Peyer's patch (tissue), 4 donors: ENCODE results near the gene CD4. TPM values are rescaled to one million over a fixed set of nuclear protein-coding genes. Genes with fewer than 3 reads are reported as not detected.

Experiments
- DNase-seq, 3 donors: peaks; one replicate each; pipeline ENCODE4 v3.0.0-alpha.2; 2017 to 2019
- H3K27ac ChIP-seq, 4 donors: fragments of 200-600 bp; sonication (generic); one replicate each; pipeline ENCODE4 v1.5.1; 2016 to 2019
- H3K27me3 ChIP-seq, 2 donors: fragments of 200-600 bp; sonication (generic); one replicate each; pipeline ENCODE4 v1.5.1; 2019
- H3K36me3 ChIP-seq, 3 donors: fragments of 200-600 bp; sonication (generic); one replicate each; pipeline ENCODE4 v1.5.1; 2016 to 2019
- H3K4me1 ChIP-seq, 4 donors: fragments of 200-600 bp; sonication (generic); one replicate each; pipeline ENCODE4 v1.5.1; 2016 to 2019
- H3K4me3 ChIP-seq, 4 donors: fragments of 200-600 bp; sonication (generic); 1 replicate in 3 of 4; 2 replicates in 1 of 4; pipeline ENCODE4 v1.5.1; 2016 to 2019; ENCODE audit warnings: mild to moderate bottlenecking in 1 of 4
- H3K9me3 ChIP-seq, 4 donors: fragments of 200-600 bp; sonication (generic); one replicate each; pipeline ENCODE4 v1.5.1; 2016 to 2019; ENCODE audit warnings: mild to moderate bottlenecking in 1 of 4
- POLR2A ChIP-seq, 2 donors: fragments of 450-650 bp; IDR thresholded peaks; one replicate each; pipeline ENCODE4 v1.5.1; 2017; ENCODE audit warnings: antibody characterized with exemption in 2 of 2, mild to moderate bottlenecking in 2 of 2, moderate library complexity in 2 of 2
- total RNA-seq, 4 donors: library from RNA; depleted of rRNA; stranded (reverse); fragments of >200 nt; gene quantifications; one replicate each; pipeline ENCODE4 v1.1.0, GENCODE V29; 2016
- TF ChIP-seq, protein P1 (sequence below), 6 experiments: fragments of 450-650 bp in 4 of 6; fragments of 200-600 bp in 2 of 6; sonication (generic) in 1 of 6; IDR thresholded peaks; one replicate each; pipeline ENCODE4 v1.5.1; 2017 to 2019; ENCODE audit warnings: antibody characterized with exemption in 6 of 6, mild to moderate bottlenecking in 3 of 6, moderate library complexity in 1 of 6

Gene CD4
- total RNA-seq, 4 donors from 2014 or later, result 2.1 to 9.1 (median 4.0) TPM

DNA sequence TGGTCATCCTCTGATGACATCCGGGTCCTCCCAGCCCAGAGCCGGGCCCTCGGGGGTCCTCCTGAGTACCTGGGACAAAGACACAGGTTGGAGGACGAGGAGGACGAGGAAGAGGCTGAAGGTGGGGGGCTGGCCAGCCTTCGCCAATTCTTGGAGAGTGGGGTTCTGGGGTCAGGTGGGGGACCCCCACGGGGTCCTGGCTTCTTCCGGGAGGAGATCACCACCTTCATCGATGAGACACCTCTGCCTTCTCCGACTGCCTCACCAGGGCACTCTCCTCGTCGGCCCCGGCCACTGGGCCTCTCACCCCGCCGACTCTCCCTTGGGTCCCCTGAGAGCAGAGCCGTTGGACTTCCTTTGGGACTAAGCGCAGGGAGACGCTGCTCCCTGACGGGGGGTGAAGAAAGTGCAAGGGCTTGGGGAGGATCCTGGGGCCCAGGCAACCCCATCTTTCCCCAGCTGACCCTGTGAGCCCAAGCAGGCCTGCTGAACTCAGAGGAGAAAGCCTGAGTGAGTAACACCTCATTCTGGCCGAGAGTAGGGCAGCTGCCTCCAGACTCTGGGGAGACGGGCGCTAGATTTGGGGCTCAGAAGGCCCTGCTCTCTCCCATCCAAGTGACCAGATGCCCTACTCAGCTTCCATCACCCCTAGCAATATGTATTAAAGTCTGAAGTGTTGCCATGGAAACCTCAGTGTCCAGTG is 37.6 kb downstream of the CD4 start:
- Histone ChIP-seq H3K4me1 (peaks cover 0 to 22% (median 8%) of the 10 kb centered on the region in 4 donors), H3K27ac (peak overlapping the region in 3 of 4 donors; percentile 36 to 72 (median 52)), H3K9me3 (no peaks in the 10 kb centered on the region), H3K36me3 (no peaks in the 10 kb centered on the region), H3K4me3 (no peak overlapping the region), H3K27me3 (no peaks in the 10 kb centered on the region)
- no peak for TF ChIP-seq POLR2A (IDR thresholded peaks at IDR 0.05)
- TF ChIP-seq, protein P1, sequence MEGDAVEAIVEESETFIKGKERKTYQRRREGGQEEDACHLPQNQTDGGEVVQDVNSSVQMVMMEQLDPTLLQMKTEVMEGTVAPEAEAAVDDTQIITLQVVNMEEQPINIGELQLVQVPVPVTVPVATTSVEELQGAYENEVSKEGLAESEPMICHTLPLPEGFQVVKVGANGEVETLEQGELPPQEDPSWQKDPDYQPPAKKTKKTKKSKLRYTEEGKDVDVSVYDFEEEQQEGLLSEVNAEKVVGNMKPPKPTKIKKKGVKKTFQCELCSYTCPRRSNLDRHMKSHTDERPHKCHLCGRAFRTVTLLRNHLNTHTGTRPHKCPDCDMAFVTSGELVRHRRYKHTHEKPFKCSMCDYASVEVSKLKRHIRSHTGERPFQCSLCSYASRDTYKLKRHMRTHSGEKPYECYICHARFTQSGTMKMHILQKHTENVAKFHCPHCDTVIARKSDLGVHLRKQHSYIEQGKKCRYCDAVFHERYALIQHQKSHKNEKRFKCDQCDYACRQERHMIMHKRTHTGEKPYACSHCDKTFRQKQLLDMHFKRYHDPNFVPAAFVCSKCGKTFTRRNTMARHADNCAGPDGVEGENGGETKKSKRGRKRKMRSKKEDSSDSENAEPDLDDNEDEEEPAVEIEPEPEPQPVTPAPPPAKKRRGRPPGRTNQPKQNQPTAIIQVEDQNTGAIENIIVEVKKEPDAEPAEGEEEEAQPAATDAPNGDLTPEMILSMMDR (IDR thresholded peaks at IDR 0.05), result no peak
- DNase-seq, result no peak

DNA sequence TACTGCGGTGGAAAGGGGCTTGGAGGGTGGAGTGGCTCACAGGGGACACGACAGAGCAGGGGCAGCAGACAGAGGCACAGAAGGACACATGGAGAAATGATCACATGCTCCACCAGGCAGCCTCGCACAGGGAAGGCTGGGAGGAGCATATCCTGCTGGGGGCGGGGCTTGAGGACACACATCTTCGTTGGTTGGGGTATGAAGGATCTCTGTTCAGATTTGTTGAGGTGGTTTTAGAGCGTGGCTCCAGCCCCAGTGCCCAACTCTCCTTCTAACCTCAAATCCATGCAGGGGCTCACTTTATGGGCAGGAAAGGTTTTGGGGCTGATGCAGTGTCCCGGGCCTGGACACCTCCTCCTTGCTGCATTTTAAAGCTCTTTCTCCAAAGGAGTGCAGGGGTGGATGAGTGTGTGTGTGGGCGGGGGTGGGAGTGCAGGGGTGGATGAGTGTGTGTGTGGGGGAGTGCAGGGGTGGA is 38.1 kb downstream of the CD4 start:
- Histone ChIP-seq H3K36me3 (no peaks in the 10 kb centered on the region), H3K27me3 (no peaks in the 10 kb centered on the region), H3K9me3 (no peaks in the 10 kb centered on the region), H3K27ac (peak overlapping the region in 2 of 4 donors; percentile 52 to 72), H3K4me1 (peaks cover 0 to 22% (median 8%) of the 10 kb centered on the region in 4 donors), H3K4me3 (no peak overlapping the region)
- DNase-seq, result peak; percentile 67 to 90 (median 81)
- no peak for TF ChIP-seq POLR2A (IDR thresholded peaks at IDR 0.05)
- TF ChIP-seq, protein P1 (IDR thresholded peaks at IDR 0.05), result no peak

DNA sequence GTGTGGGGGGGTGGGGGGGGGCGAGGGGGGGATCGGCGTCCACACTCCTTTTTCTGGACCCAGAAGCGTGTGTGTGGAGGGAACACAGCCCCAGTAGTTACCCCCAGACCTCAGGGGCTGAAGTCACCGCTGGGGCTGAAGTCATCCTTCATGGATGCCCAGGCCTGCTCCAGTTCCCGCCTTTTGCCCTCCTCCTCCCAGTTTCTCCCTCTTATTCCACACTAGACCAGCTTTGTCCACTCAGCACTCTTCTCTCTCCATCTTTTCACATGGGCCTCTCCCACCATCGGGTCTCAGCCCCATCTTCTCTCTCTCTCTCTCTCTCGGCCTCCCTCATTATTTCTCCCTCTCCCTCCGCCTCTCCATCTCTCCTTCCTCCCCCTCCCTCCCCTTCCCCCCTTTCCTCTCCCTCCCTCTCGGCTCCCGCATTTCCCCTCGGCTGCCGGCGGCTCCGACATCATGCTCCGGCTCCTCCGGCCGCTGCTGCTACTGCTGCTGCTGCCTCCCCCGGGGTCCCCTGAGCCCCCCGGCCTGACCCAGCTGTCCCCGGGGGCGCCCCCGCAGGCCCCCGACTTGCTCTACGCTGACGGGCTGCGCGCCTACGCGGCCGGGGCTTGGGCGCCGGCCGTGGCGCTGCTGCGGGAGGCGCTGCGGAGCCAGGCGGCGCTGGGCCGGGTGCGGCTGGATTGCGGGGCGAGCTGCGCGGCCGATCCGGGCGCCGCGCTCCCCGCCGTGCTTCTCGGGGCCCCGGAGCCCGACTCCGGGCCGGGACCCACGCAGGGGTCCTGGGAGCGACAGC is 38.9 kb downstream of the CD4 start, which contains the start of gene P3H3:
TSS of gene P3H3 (plus strand) at position 426 of the 799 bp plus-strand sequence. CDS start at position 460, 34 bp downstream.
- no peak for TF ChIP-seq POLR2A (IDR thresholded peaks at IDR 0.05)
- TF ChIP-seq, protein P1 (IDR thresholded peaks at IDR 0.05), result peak in 2 of 6 experiments; percentile 2 to 29
- H3K27me3 ChIP-seq, result no peaks in the 10 kb centered on the region
- DNase-seq, result peak in 2 of 3 donors; percentile 48 to 63
- H3K4me1 ChIP-seq, result peaks cover 0 to 22% (median 8%) of the 10 kb centered on the region in 4 donors
- no peaks in the 10 kb centered on the region for H3K9me3 ChIP-seq
- H3K4me3 ChIP-seq, result peak within 1 kb of the TSS; percentile 62 to 87 (median 70)
- H3K27ac ChIP-seq, result peak within 1 kb of the TSS; percentile 64 to 77 (median 70)
- H3K36me3 ChIP-seq, result no peaks in the 10 kb centered on the region

DNA sequence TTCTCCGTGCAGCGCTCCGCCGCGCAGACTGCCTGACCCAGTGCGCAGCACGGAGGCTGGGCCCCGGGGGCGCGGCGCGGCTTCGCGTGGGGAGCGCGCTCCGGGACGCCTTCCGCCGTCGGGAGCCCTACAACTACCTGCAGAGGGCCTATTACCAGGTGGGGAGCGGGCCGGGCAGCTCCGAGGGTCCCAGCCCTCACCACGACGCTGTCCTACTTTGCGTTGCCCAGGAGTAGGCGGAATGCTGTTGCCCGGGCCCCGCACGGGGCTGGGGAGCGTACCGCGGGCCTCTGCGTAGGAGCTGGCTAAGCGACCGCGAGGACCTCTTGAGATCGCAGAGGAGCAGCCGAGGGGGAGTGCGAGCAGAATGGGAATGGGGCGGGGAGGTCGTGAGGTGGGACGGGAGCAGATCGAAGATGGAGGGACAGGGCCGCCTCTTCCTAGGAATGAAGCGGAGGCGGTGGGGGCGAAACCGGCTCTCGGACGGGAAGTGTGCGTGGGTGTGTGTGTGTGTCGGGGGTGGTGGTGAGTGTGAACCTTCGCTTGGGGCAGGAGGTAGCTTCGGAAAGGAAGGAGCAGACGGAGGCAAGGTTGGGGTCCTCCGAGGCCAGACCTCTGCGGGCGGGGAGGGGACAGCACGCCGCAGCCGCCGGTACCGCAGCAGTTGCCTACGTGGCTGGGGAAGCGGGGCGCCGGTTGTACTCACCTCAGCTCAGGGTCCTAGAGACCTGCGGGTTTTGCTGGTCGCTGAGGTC is 39.6 kb downstream of the CD4 start:
- no peaks in the 10 kb centered on the region for H3K27me3 ChIP-seq
- TF ChIP-seq, protein P1 (IDR thresholded peaks at IDR 0.05), result no peak
- no peak for TF ChIP-seq POLR2A (IDR thresholded peaks at IDR 0.05)
- peak overlapping the region; percentile 64 to 77 (median 70) for H3K27ac ChIP-seq
- peak; percentile 38 to 70 (median 62) for DNase-seq
- H3K4me1 ChIP-seq, result peaks cover 0 to 22% (median 8%) of the 10 kb centered on the region in 4 donors
- H3K9me3 ChIP-seq, result no peaks in the 10 kb centered on the region
- H3K4me3 ChIP-seq, result peak overlapping the region; percentile 62 to 87 (median 70)
- peaks cover 0 to 6% (median 0%) of the 10 kb centered on the region in 3 donors for H3K36me3 ChIP-seq
